IMR-90 (cell line): ENCODE data around the gene USP33. TPM values are rescaled to one million over a fixed set of nuclear protein-coding genes. Genes with fewer than 3 reads are reported as not detected.
A peak's percentile ranks its signal among the peaks of the same experiment; 100 is the strongest.

ENCODE experiments used
- ELK1 ChIP-seq: fragments of 150-350 bp; IDR thresholded peaks from 2 replicates; pipeline ENCODE4 v1.6.1; 2016; ENCODE audit warnings: low read depth, mild to moderate bottlenecking, low read length, moderate library complexity, borderline replicate concordance
- RCOR1 ChIP-seq: IDR thresholded peaks from 2 replicates; pipeline ENCODE4 v1.6.1; 2012; ENCODE audit warnings: mild to moderate bottlenecking, low read length, improper control_type of control experiment; ENCODE audit not compliant: insufficient replicate concordance
- RFX5 ChIP-seq: IDR thresholded peaks from 2 replicates; pipeline ENCODE4 v1.8.0; 2012; ENCODE audit warnings: low read depth, mild to moderate bottlenecking, low read length, moderate library complexity
- SMC3 ChIP-seq: fragments of 150-350 bp; IDR thresholded peaks from 2 replicates; pipeline ENCODE4 v1.6.1; 2016; ENCODE audit warnings: low read depth, mild to moderate bottlenecking, antibody characterized with exemption, low read length, moderate library complexity
- polyA plus RNA-seq, 3 experiments: library from polyadenylated mRNA; depleted of rRNA; stranded (reverse); fragments of >200 nt; gene quantifications; 2 replicates each; pipeline ENCODE4 v1.2.3, GENCODE V29; 2012; ENCODE audit warnings: low replicate concordance in 1 of 3
- total RNA-seq: library from RNA; depleted of rRNA; stranded (reverse); fragments of >200 nt; gene quantifications from 2 replicates; pipeline ENCODE4 v1.2.3, GENCODE V29; 2012

USP33 gene
- total and polyA plus RNA-seq, 2 of the 4 experiments (the other 2 are of a cell fraction) = 33.7 to 64.5 TPM

- TF ChIP-seq ELK1 = no peak
- TF ChIP-seq RCOR1 = no peak
- TF ChIP-seq SMC3 = peak; percentile 49; the same call in 1 of the 2 replicates
- no peak for TF ChIP-seq RFX5
Observed at GRCh38 chr1:77683160-77684148, 76.2 kb downstream of the USP33 start (continued).
